ENCODE measurements around the gene TTLL10. TPM values are rescaled to one million over a fixed set of nuclear protein-coding genes. Genes with fewer than 3 reads are reported as not detected.

Gene TTLL10
- total RNA-seq, 1 experiment from 2014 or later: 0.68 TPM

- H3K79me2 ChIP-seq (ENCODE audit: insufficient read depth, low read length): no peaks in the 10 kb centered on the region
- H3T11ph ChIP-seq (ENCODE audit: low read length): no peak overlapping the region
- no peak overlapping the region for H4K8ac ChIP-seq (replicated peaks; ENCODE audit: insufficient read length, low read depth, low read length)
- no peak overlapping the region for H3K18ac ChIP-seq (ENCODE audit: insufficient read length, low read depth, low read length)
- DNase-seq: no peak
- no peak overlapping the region for H4K5ac ChIP-seq (ENCODE audit: insufficient read length, low read depth, low read length)
- no peak overlapping the region for H2BK12ac ChIP-seq (ENCODE audit: insufficient read length, low read depth, low read length)
- H2AK5ac ChIP-seq (ENCODE audit: insufficient read length, low read length): no peak overlapping the region
- H3K23ac ChIP-seq (ENCODE audit: insufficient read length, low read depth, low read length): no peak overlapping the region
- Mint-ChIP-seq H3K27ac (no peak overlapping the region), H3K4me1 (peaks cover 0 to 2% of the 10 kb centered on the region in 2 experiments; a peak in 1 of 4 replicates), H3K27me3 (ENCODE audit: low read depth) (peaks cover 16% of the 10 kb centered on the region), H3K36me3 (ENCODE audit: insufficient read depth in 1 of 3, low read depth in 3 of 3) (peaks cover 0 to 8% (median 5%) of the 10 kb centered on the region in 3 experiments; a peak in 5 of 7 replicates), H3K9me3 (no peaks in the 10 kb centered on the region), H3K4me3 (no peak overlapping the region)
- H3K4me1 ChIP-seq (ENCODE audit: insufficient read depth, low read length): no peaks in the 10 kb centered on the region
- H3K56ac ChIP-seq (ENCODE audit: insufficient read length, low read depth, low read length): no peak overlapping the region
- H4K91ac ChIP-seq (ENCODE audit: insufficient read length, low read depth, low read length): no peak overlapping the region
- TF ChIP-seq, protein P1, sequence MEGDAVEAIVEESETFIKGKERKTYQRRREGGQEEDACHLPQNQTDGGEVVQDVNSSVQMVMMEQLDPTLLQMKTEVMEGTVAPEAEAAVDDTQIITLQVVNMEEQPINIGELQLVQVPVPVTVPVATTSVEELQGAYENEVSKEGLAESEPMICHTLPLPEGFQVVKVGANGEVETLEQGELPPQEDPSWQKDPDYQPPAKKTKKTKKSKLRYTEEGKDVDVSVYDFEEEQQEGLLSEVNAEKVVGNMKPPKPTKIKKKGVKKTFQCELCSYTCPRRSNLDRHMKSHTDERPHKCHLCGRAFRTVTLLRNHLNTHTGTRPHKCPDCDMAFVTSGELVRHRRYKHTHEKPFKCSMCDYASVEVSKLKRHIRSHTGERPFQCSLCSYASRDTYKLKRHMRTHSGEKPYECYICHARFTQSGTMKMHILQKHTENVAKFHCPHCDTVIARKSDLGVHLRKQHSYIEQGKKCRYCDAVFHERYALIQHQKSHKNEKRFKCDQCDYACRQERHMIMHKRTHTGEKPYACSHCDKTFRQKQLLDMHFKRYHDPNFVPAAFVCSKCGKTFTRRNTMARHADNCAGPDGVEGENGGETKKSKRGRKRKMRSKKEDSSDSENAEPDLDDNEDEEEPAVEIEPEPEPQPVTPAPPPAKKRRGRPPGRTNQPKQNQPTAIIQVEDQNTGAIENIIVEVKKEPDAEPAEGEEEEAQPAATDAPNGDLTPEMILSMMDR (conservative IDR thresholded peaks at IDR 0.05): no peak
- no peak overlapping the region for H3K4ac ChIP-seq (ENCODE audit: low read depth, low read length)
- H2BK15ac ChIP-seq (ENCODE audit: low read depth, low read length): no peak overlapping the region
- no peak overlapping the region for H3K4me2 ChIP-seq (ENCODE audit: insufficient read depth, insufficient read length, low read length)
- H3K27ac ChIP-seq (ENCODE audit: insufficient read length, low read depth, low read length): no peak overlapping the region
- no peak overlapping the region for H2AFZ ChIP-seq (ENCODE audit: low read length)
- H3K14ac ChIP-seq (ENCODE audit: insufficient read depth, low read length): no peak overlapping the region
- no CpG with 5 or more reads among the region's 25 CpGs for WGBS (ENCODE audit: extremely low coverage, insufficient read length, low lambda C conversion rate)
- no peaks in the 10 kb centered on the region for H3K79me1 ChIP-seq (ENCODE audit: insufficient read depth, low read depth, low read length, poor library complexity, severe bottlenecking)
- H3K27me3 ChIP-seq (ENCODE audit: insufficient read depth, low read length): no peaks in the 10 kb centered on the region
- H4K20me1 ChIP-seq (ENCODE audit: control insufficient read depth, insufficient read depth, insufficient read length): no peaks in the 10 kb centered on the region
- H2BK5ac ChIP-seq (ENCODE audit: insufficient read length, low read length): no peak overlapping the region
- H3K23me2 ChIP-seq (ENCODE audit: insufficient read length, low read depth, low read length, poor library complexity, severe bottlenecking): no peaks in the 10 kb centered on the region
- no peaks in the 10 kb centered on the region for H3K9me3 ChIP-seq (ENCODE audit: control insufficient read depth, low read depth, low read length)
- no peak overlapping the region for H3K9ac ChIP-seq (ENCODE audit: extremely low read depth, insufficient read length, low read length)
- H2BK20ac ChIP-seq (ENCODE audit: low read depth, low read length, poor library complexity, severe bottlenecking): no peak overlapping the region
- no peak overlapping the region for H2BK120ac ChIP-seq (ENCODE audit: low read depth, low read length, poor library complexity, severe bottlenecking)
Measured at GRCh38 chr1:1247341-1247913, 73.7 kb downstream of the TTLL10 start.

Small RNA genes lying within 50 kb of the gene (microRNA-seq; reads per million reads assigned to microRNA genes)
- gene MIR200A (ENCODE audit: borderline microRNAs expressed) (88.1 reads per million, percentile 71 among the genes with 10 or more reads in this experiment), gene MIR200B (ENCODE audit: borderline microRNAs expressed) (1,003 reads per million, percentile 94 among the genes with 10 or more reads in this experiment), gene MIR429 (ENCODE audit: borderline microRNAs expressed) (303 reads per million, percentile 85 among the genes with 10 or more reads in this experiment)

Other genes with a start within 250 kb of the TTLL10 start
- gene SAMD11, start 250.0 kb upstream of the TTLL10 start, total RNA-seq (2021): 13.5 and 15.7 TPM in 2 replicates
- gene NOC2L, start 214.6 kb upstream of the TTLL10 start, total RNA-seq (2021): 130 and 138 TPM in 2 replicates
- 41.4 TPM in 2 replicates for gene KLHL17, start 213.3 kb upstream of the TTLL10 start, total RNA-seq (2021)
- 2.0 and 3.0 TPM in 2 replicates for gene PLEKHN1, start 207.4 kb upstream of the TTLL10 start, total RNA-seq (2021)
- gene PERM1, start 191.8 kb upstream of the TTLL10 start, total RNA-seq (2021): not detected in 2 replicates
- 3.7 and 4.0 TPM in 2 replicates for gene HES4, start 173.8 kb upstream of the TTLL10 start, total RNA-seq (2021)
- 39.7 and 40.8 TPM in 2 replicates for gene ISG15, start 160.4 kb upstream of the TTLL10 start, total RNA-seq (2021)
- 173 and 175 TPM in 2 replicates for gene AGRN, start 153.8 kb upstream of the TTLL10 start, total RNA-seq (2021)
- gene RNF223, start 99.6 kb upstream of the TTLL10 start, total RNA-seq (2021): not detected in 2 replicates
- 10.1 and 12.3 TPM in 2 replicates for gene C1orf159, start 57.8 kb upstream of the TTLL10 start, total RNA-seq (2021)
- gene TNFRSF18, start 32.7 kb downstream of the TTLL10 start, total RNA-seq (2021): 1.9 and 2.0 TPM in 2 replicates
- 0.24 and 0.33 TPM in 2 replicates for gene TNFRSF4, start 40.3 kb downstream of the TTLL10 start, total RNA-seq (2021)
- 82.0 and 84.7 TPM in 2 replicates for gene SDF4, start 58.1 kb downstream of the TTLL10 start, total RNA-seq (2021)
- gene B3GALT6, start 58.4 kb downstream of the TTLL10 start, total RNA-seq (2021): 27.0 and 27.1 TPM in 2 replicates
- gene C1QTNF12, start 72.8 kb downstream of the TTLL10 start, total RNA-seq (2021): 4.4 and 4.7 TPM in 2 replicates
- gene UBE2J2, start 100.0 kb downstream of the TTLL10 start, total RNA-seq (2021): 83.4 and 84.0 TPM in 2 replicates
- gene SCNN1D, start 106.6 kb downstream of the TTLL10 start, total RNA-seq (2021): 4.0 and 5.8 TPM in 2 replicates
- gene ACAP3, start 134.1 kb downstream of the TTLL10 start, total RNA-seq (2021): 39.5 and 41.4 TPM in 2 replicates
- 38.0 and 40.9 TPM in 2 replicates for gene PUSL1, start 134.7 kb downstream of the TTLL10 start, total RNA-seq (2021)
- gene INTS11, start 150.8 kb downstream of the TTLL10 start, total RNA-seq (2021): 138 and 139 TPM in 2 replicates
- 14.0 and 15.0 TPM in 2 replicates for gene CPTP, start 150.9 kb downstream of the TTLL10 start, total RNA-seq (2021)
- gene TAS1R3, start 157.4 kb downstream of the TTLL10 start, total RNA-seq (2021): 0.28 and 0.35 TPM in 2 replicates
- gene DVL1, start 175.5 kb downstream of the TTLL10 start, total RNA-seq (2021): 66.5 and 71.0 TPM in 2 replicates
- gene MXRA8, start 184.7 kb downstream of the TTLL10 start, total RNA-seq (2021): 8.1 and 9.6 TPM in 2 replicates
- gene AURKAIP1, start 201.3 kb downstream of the TTLL10 start, total RNA-seq (2021): 196 and 209 TPM in 2 replicates
- 160 and 173 TPM in 2 replicates for gene CCNL2, start 225.5 kb downstream of the TTLL10 start, total RNA-seq (2021)
- 156 and 162 TPM in 2 replicates for gene MRPL20, start 233.4 kb downstream of the TTLL10 start, total RNA-seq (2021)
- gene ANKRD65, start 247.4 kb downstream of the TTLL10 start, total RNA-seq (2021): 3.1 and 3.2 TPM in 2 replicates

Measured in H9 (cell line).